Panc1 (cell line): ENCODE results near the gene AOAH. TPM values are rescaled to one million over a fixed set of nuclear protein-coding genes. Genes with fewer than 3 reads are reported as not detected.

Source experiments
- ATAC-seq: fragments of 200-7000 bp; cut with Tn5 transposase; 2 replicates; pipeline ENCODE4 v1.9.1; 2020; ENCODE audit warnings: mild to moderate bottlenecking, moderate library complexity
- BruUV-seq: library from RNA; stranded (reverse); fragments of 400-500 nt; replicated peaks from 2 replicates; lab custom pipeline; 2021; lab: Mats Ljungman, UMichigan
- CTCF ChIA-PET: fragments of 300-600 bp; sonication (Branson Sonifier 250); formaldehyde crosslinking; loops from one replicate; lab custom pipeline; 2022; ENCODE audit warnings: antibody characterized with exemption; lab: Charles Lee
- POLR2A ChIA-PET: fragments of 300-600 bp; sonication (Branson Sonifier 250); formaldehyde crosslinking; loops from one replicate; lab custom pipeline; 2022; ENCODE audit warnings: antibody characterized with exemption; lab: Charles Lee
- DNase-seq: peaks from one replicate; pipeline ENCODE4 v3.0.0-alpha.2; 2010; ENCODE audit warnings: low read depth, low spot score
- H3K27ac ChIP-seq: 2 replicates; pipeline ENCODE4 v1.5.1; 2011; ENCODE audit warnings: mild to moderate bottlenecking, low read length, inconsistent platforms
- H3K27me3 ChIP-seq: fragments of 200-500 bp; sonication (Bioruptor generic); 2 replicates; pipeline ENCODE4 v1.6.0; 2014; ENCODE audit warnings: low read length, inconsistent platforms; ENCODE audit not compliant: control insufficient read depth, insufficient read depth
- H3K36me3 ChIP-seq: fragments of 200-500 bp; sonication (Bioruptor generic); 2 replicates; pipeline ENCODE4 v1.5.1; 2014; ENCODE audit warnings: inconsistent platforms, mild to moderate bottlenecking, low read length, moderate library complexity; ENCODE audit not compliant: control insufficient read depth, insufficient read depth
- H3K4me1 ChIP-seq: 2 replicates; pipeline ENCODE4 v1.5.1; 2011; ENCODE audit warnings: inconsistent platforms, mild to moderate bottlenecking, low read length, moderate library complexity; ENCODE audit not compliant: control insufficient read depth, insufficient read depth
- H3K4me3 ChIP-seq, 2 experiments: 2 replicates each; pipeline ENCODE4 v1.5.1; 2011 to 2012; ENCODE audit warnings: low read depth in 2 of 2, low read length in 2 of 2, mild to moderate bottlenecking in 2 of 2, inconsistent platforms in 1 of 2, moderate library complexity in 1 of 2
- H3K9me3 ChIP-seq: fragments of 200-500 bp; sonication (Bioruptor generic); 2 replicates; pipeline ENCODE4 v1.5.1; 2014; ENCODE audit warnings: low read depth, mild to moderate bottlenecking, inconsistent platforms, low read length, moderate library complexity; ENCODE audit not compliant: control insufficient read depth, insufficient read depth
- CTCF ChIP-seq: fragments of 450-650 bp; IDR thresholded peaks from 2 replicates; pipeline ENCODE4 v1.5.1; 2017; ENCODE audit warnings: mild to moderate bottlenecking
- POLR2AphosphoS5 ChIP-seq: IDR thresholded peaks from 2 replicates; pipeline ENCODE4 v1.6.1; 2012; ENCODE audit warnings: mild to moderate bottlenecking, low read depth, low read length, moderate library complexity
- REST ChIP-seq, 2 experiments: IDR thresholded peaks; 2 replicates each; pipeline ENCODE4 v1.6.1; 2011 to 2012; ENCODE audit warnings: low read depth in 2 of 2, control low read depth in 1 of 2, low read length in 1 of 2, mild to moderate bottlenecking in 1 of 2, moderate library complexity in 1 of 2; ENCODE audit not compliant: insufficient read depth in 1 of 2
- SIN3A ChIP-seq: IDR thresholded peaks from 2 replicates; pipeline ENCODE4 v1.6.1; 2012; ENCODE audit warnings: low read depth, mild to moderate bottlenecking, low read length, moderate library complexity, borderline replicate concordance; ENCODE audit not compliant: insufficient read depth
- TCF7L2 ChIP-seq: IDR thresholded peaks from 2 replicates; pipeline ENCODE4 v1.6.1; 2011; ENCODE audit warnings: mild to moderate bottlenecking, low read depth, low read length, inconsistent platforms
- in situ Hi-C: cut with HindIII; loops from 2 replicates; pipeline ENCODE4 v1.10.0; 2016; ENCODE audit warnings: low sequenced_read_pairs, low pct_unique_long_range_greater_than_20kb
- intact Hi-C: fragments of 100-400 bp; cut with micrococcal nuclease; formaldehyde crosslinking; loops from one replicate; pipeline ENCODE4 v1.10.0; 2022; ENCODE audit not compliant: unreplicated experiment
- total RNA-seq: library from RNA; stranded (reverse); gene quantifications from one replicate; pipeline ENCODE4 v1.2.1, GENCODE V29; 2021; ENCODE audit not compliant: unreplicated experiment

AOAH gene
- total RNA-seq, 1 experiment from 2014 or later = 0.31 TPM

GRCh38 chr7:36673703-36674102 is 50.6 kb downstream of the AOAH start:
- no peak overlapping the region for H3K27ac ChIP-seq
- no peaks in the 10 kb centered on the region for H3K36me3 ChIP-seq
- no peak for TF ChIP-seq REST (IDR thresholded peaks at IDR 0.05; ENCODE audit: insufficient read depth in 1 of 2, low read depth in 2 of 2, low read length in 1 of 2)
- no peak for TF ChIP-seq CTCF
- TF ChIP-seq SIN3A = no peak
- no peak for TF ChIP-seq TCF7L2
- TF ChIP-seq POLR2AphosphoS5 = no peak
- no peaks in the 10 kb centered on the region; the same call in 1 of the 2 replicates for H3K9me3 ChIP-seq
- CTCF ChIA-PET = no interaction called here
- no peak overlapping the region for H3K4me3 ChIP-seq
- ATAC-seq (no peak), DNase-seq (no peak)
- BruUV-seq = no TSS peak
- H3K4me1 ChIP-seq = no peaks in the 10 kb centered on the region
- H3K27me3 ChIP-seq = no peaks in the 10 kb centered on the region
- in situ Hi-C loops = no loop called here
- intact Hi-C loops = loop anchor here (5.0 kb wide), 1 partner anchor 186 kb away; no protein-coding TSS in a partner anchor
- POLR2A ChIA-PET = no interaction called here

GRCh38 chr7:36671432-36671829 is 52.9 kb downstream of the AOAH start:
- ATAC-seq (no peak), DNase-seq (no peak)
- Histone ChIP-seq H3K4me1 (no peaks in the 10 kb centered on the region), H3K9me3 (peaks cover 10% of the 10 kb centered on the region; the same call in 1 of the 2 replicates), H3K4me3 (no peak overlapping the region), H3K27me3 (no peaks in the 10 kb centered on the region), H3K27ac (no peak overlapping the region), H3K36me3 (no peaks in the 10 kb centered on the region)
- intact Hi-C loops = loop anchor here (5.0 kb wide), 1 partner anchor 184 kb away; no protein-coding TSS in a partner anchor
- ChIA-PET CTCF (interaction anchor here (0.6 kb wide), 1 partner anchor 513 kb away, joined by 7 read pairs; no protein-coding TSS in a partner anchor), POLR2A (no interaction called here)
- in situ Hi-C loops = no loop called here
- BruUV-seq = no TSS peak
- TF ChIP-seq SIN3A = no peak
- TF ChIP-seq POLR2AphosphoS5 = no peak
- no peak for TF ChIP-seq REST (IDR thresholded peaks at IDR 0.05; ENCODE audit: insufficient read depth in 1 of 2, low read depth in 2 of 2, low read length in 1 of 2)
